T-helper 22 cell (primary cell): ENCODE results near the gene GXYLT1.
"Not testable (repeated sequence)": the region's sequence is repeated elsewhere in the genome, so short reads cannot be mapped to it uniquely, and the experiment has no call there.

ENCODE experiments used
- DNase-seq: peaks from one replicate; pipeline ENCODE4 v3.0.0-alpha.2; 2020; ENCODE audit warnings: low read depth

The GXYLT1 gene

GRCh38 chr12:42099433-42099832, 45.2 kb downstream of the GXYLT1 start:
- DNase-seq, result no peak

- no peak for DNase-seq
Observed at GRCh38 chr12:42097971-42098370, 46.7 kb downstream of the GXYLT1 start.

DNA sequence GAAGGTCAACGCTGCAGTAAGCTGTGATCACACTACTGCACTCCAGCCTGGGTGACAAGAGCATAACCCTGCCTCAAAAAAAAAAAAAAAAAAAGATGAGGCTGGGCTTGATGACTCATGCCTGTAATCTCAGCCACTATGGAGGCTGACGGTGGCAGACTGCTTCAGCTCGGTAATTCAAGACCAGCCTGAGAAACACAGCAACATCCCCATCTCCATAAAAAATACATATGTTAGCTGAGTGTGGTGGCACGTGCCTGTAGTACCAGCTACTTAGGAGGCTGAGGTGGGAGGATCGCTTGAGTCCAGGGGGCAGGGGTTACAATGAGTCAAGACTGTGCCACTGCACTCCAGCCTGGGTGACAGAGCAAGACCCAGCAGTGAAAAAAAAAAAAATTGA, 50.4 kb downstream of the GXYLT1 start:
- no peak for DNase-seq

- no peak for DNase-seq
Observed at GRCh38 chr12:42091769-42092168, 52.9 kb downstream of the GXYLT1 start.

DNA sequence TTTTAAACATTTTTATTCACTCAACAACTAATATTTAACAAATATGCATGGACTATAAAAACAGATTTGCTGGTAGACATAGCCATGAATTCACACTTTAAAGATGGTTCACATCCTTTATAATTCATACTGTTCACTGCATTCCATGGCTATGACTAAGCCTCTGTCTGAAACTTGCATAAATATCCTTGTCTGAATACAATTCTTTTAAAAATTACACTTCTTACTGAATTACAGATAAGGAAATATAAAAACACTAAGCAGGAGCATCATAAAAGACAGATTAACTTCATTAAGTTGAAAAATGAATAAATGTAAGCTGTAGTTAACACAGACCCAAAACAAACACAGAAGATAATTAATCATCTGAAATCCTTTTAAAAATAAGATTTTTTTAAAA, 53.8 kb downstream of the GXYLT1 start:
- DNase-seq, result no peak

- no peak for DNase-seq
Observed at GRCh38 chr12:42086031-42086430, 58.6 kb downstream of the GXYLT1 start.

- no peak for DNase-seq
Observed at GRCh38 chr12:42085594-42085993, 59.1 kb downstream of the GXYLT1 start.

- DNase-seq, result no peak
Observed at GRCh38 chr12:42084522-42084921, 60.2 kb downstream of the GXYLT1 start.

- no peak for DNase-seq
Observed at GRCh38 chr12:42076976-42077375, 67.7 kb downstream of the GXYLT1 start.

DNA sequence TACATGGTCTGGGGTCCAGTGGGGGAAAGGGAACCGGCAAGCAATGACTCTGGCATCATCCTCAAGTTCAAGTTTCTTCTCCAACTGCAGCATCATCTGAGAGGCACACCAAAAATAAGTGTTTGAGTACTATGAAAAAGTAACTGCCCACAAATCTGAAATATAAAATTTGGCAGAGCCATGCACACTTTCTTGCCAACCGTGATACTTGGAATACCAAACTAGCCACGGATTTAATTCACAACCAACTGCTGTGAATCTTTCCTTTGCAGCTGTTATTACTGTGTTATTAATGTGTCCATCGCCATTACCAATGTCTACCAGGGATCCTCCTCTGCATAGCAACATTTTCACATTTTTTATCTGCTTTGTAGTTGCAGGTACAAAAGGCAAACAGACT, 74.6 kb downstream of the GXYLT1 start:
- no peak for DNase-seq

DNA sequence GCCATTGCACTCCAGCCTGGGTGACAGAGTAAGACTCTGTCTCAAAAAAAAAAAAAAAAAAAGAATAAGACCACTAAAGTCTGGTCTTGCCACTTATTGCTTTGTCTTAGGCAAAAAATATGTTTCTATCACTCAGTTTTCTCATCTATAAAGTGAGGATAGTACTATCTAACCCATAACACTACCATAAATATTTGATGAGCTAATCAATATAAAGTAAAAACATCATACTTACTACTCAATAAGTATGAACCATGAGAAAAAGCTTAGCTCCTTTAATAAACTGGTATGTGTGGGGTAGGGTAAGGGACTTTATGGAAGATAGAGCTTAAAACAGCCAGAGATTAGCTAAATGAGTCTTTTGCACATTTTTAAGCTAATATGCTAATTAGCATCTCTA, 85.5 kb downstream of the GXYLT1 start:
- DNase-seq, result no peak

DNA sequence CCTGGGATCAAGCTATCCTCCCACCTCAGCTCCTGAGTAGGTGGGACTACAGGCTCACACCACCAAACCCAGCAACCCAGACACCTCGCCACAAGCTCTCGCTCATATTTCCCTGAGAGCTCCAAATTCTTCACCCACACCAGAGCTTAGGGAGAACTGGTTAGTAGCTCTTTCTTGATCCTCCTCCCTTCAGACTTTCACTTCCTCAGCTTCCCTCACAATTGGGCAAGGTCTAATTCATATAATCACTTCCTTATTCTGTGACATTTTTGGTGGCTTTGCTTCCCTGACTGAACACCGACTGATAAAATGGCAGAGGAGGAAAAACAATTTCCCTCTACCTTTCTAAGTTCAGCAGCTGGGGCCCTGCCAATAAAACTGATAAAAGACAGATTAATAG, 88.5 kb downstream of the GXYLT1 start:
- DNase-seq, result no peak

GRCh38 chr12:42053456-42053855, 91.2 kb downstream of the GXYLT1 start:
- DNase-seq, result no peak

DNA sequence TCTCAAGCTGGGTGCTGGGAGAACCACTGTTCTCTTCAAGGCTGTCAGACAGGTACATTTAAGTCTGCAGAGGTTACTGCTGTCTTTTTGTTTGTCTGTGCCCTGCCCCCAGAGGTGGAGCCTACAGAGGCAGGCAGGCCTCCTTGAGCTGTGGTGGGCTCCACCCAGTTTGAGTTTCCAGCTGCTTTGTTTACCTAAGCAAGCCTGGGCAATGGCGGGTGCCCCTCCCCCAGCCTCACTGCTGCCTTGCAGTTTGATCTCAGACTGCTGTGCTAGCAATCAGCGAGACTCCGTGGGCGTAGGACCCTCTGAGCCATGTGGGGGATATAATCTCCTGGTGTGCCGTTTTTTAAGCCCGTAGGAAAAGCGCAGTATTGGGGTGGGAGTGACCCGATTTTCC, 95.7 kb downstream of the GXYLT1 start:
- not testable (repeated sequence) for DNase-seq

GRCh38 chr12:42039577-42039976, 105.1 kb downstream of the GXYLT1 start:
- DNase-seq, result no peak

DNA sequence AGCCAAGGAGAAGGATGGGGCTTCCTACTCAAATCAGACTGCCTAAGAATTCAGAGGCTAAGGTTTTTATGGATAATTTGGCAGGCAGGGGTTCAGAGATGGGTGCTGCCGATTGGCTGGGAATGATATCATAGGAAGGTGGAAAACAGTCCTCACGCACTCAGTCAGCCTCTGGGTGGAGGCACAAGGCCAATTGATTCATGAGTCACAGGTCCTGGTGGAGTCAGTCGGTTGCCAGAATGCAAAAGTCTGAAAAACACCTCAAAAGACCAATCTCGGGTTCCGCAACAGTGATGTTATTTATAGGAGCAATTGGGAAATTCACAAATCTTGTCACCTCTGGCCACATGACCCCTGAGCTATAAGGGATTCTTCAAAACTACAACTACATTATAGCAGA, 105.5 kb downstream of the GXYLT1 start:
- DNase-seq, result no peak

DNA sequence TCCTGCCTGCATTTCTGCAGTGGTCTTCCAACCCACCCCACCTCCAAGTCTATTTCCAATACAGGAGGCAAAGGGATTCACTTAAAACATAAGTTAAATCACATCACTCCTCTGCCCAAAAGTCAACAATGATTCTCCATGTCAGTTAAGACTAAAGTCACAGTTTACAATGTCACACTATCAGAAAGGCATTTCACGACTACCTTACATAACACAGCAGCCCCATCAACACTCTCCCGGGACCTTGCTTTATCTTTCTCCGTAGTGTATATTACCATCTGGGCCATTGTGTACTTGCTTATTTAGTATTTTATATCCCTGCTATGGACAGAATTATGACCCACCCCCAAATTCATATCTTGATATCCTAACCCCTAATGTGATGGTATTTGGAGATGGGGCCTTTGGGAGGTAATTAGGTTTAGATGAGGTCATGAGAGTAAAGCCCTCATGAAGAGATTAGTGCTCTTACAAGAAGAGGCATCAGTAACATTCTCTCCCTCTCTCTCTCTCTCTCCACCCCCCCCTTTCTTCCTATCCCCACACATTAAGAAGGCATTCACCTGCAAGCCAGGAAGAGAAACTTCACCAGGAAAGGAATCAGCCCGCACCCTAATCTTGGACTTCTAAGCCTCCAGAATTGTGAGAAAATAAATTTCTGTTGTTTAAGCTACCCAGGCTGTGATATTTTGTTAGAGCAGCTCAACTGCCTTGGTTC, 112.7 kb downstream of the GXYLT1 start:
- no peak for DNase-seq
